Upper lobe of left lung (tissue), 4 donors: Measurements from ENCODE around the gene KMT5B.

Experiments
- EP300 ChIP-seq, 4 donors: sonication (generic); formaldehyde crosslinking; IDR thresholded peaks; one replicate each; pipeline ENCODE4 v1.5.1; 2017; ENCODE audit warnings: antibody characterized with exemption in 4 of 4, control low read depth in 2 of 4
- POLR2A ChIP-seq, 4 donors: fragments of 450-650 bp; IDR thresholded peaks; one replicate each; pipeline ENCODE4 v1.5.1; 2016 to 2017; ENCODE audit warnings: antibody characterized with exemption in 4 of 4, mild to moderate bottlenecking in 2 of 4
- POLR2AphosphoS5 ChIP-seq, 2 donors: sonication (generic); formaldehyde crosslinking; IDR thresholded peaks; one replicate each; pipeline ENCODE4 v1.5.1; 2017; ENCODE audit warnings: antibody characterized with exemption in 2 of 2
- TF ChIP-seq, protein P1 (sequence below), 6 experiments: fragments of 450-650 bp in 4 of 6; fragments of 200-600 bp in 2 of 6; sonication (generic) in 2 of 6; IDR thresholded peaks; one replicate each; pipeline ENCODE4 v1.5.1; 2016 to 2019; ENCODE audit warnings: antibody characterized with exemption in 6 of 6

GRCh38 chr11:68196219-68196618 lies 16.9 kb downstream of the KMT5B start:
- TF ChIP-seq, protein P1, sequence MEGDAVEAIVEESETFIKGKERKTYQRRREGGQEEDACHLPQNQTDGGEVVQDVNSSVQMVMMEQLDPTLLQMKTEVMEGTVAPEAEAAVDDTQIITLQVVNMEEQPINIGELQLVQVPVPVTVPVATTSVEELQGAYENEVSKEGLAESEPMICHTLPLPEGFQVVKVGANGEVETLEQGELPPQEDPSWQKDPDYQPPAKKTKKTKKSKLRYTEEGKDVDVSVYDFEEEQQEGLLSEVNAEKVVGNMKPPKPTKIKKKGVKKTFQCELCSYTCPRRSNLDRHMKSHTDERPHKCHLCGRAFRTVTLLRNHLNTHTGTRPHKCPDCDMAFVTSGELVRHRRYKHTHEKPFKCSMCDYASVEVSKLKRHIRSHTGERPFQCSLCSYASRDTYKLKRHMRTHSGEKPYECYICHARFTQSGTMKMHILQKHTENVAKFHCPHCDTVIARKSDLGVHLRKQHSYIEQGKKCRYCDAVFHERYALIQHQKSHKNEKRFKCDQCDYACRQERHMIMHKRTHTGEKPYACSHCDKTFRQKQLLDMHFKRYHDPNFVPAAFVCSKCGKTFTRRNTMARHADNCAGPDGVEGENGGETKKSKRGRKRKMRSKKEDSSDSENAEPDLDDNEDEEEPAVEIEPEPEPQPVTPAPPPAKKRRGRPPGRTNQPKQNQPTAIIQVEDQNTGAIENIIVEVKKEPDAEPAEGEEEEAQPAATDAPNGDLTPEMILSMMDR (IDR thresholded peaks at IDR 0.05) = no peak
- no peak for TF ChIP-seq POLR2A (IDR thresholded peaks at IDR 0.05)
- TF ChIP-seq EP300 (IDR thresholded peaks at IDR 0.05) = no peak
- no peak for TF ChIP-seq POLR2AphosphoS5 (IDR thresholded peaks at IDR 0.05)
